HepG2 (cell line): ENCODE results near the gene DDX1. TPM values are rescaled to one million over a fixed set of nuclear protein-coding genes. Genes with fewer than 3 reads are reported as not detected.
A peak's percentile ranks its signal among the peaks of the same experiment; 100 is the strongest.

Experiments
- ATAC-seq: fragments of 200-7000 bp; cut with Tn5 transposase; 3 replicates; pipeline ENCODE4 v1.9.1; 2020; ENCODE audit warnings: mild to moderate bottlenecking, moderate library complexity
- BruUV-seq: library from RNA; stranded (reverse); fragments of 400-500 nt; replicated peaks from 2 replicates; lab custom pipeline; 2021; lab: Mats Ljungman, UMichigan
- CTCF ChIA-PET: fragments of 300-600 bp; formaldehyde crosslinking; extraction: SDS; loops from one replicate; lab custom pipeline; 2021; ENCODE audit warnings: low total read pairs, inconsistent platforms, low intra/inter-chr PET ratio; lab: Yijun Ruan, JAX
- POLR2A ChIA-PET: fragments of 350-600 bp; sonication (Branson Sonifier 250); formaldehyde crosslinking; loops from one replicate; lab custom pipeline; 2020; ENCODE audit warnings: antibody characterized with exemption, inconsistent platforms; lab: Yijun Ruan, JAX
- DNase-seq: peaks from one replicate; pipeline ENCODE4 v3.0.0-alpha.2; 2015; ENCODE audit warnings: low spot score
- FAIRE-seq: peaks from 3 replicates; lab custom pipeline; 2011; peaks lifted over from hg19 to GRCh38; lab: Jason Lieb, UNC
- H2AFZ ChIP-seq: one replicate; pipeline ENCODE4 v1.6.1; 2011; ENCODE audit warnings: low read length, inconsistent platforms
- H3K27ac ChIP-seq: fragments of 300-600 bp; 3 replicates; pipeline ENCODE4 v1.8.0; 2011; ENCODE audit warnings: mixed run types, mild to moderate bottlenecking, mixed read lengths, low read length, inconsistent platforms; ENCODE audit not compliant: insufficient read depth; ENCODE audit errors: extremely low read length
- H3K27me3 ChIP-seq, 2 experiments: fragments of 200-600 bp in 1 of 2; 2 replicates in 1 of 2; 3 replicates in 1 of 2; pipeline versions ENCODE4 v1.6.0 to v1.8.0; 2011; ENCODE audit warnings: low read length in 2 of 2, mild to moderate bottlenecking in 2 of 2, moderate library complexity in 2 of 2, inconsistent platforms in 1 of 2; ENCODE audit not compliant: insufficient read depth in 2 of 2, control insufficient read depth in 1 of 2
- H3K36me3 ChIP-seq, 2 experiments: fragments of 200-600 bp in 1 of 2; replicated peaks in 1 of 2; 2 replicates in 1 of 2; 3 replicates in 1 of 2; pipeline versions ENCODE4 v1.5.1 to v1.8.0; 2011; ENCODE audit warnings: low read length in 2 of 2, inconsistent platforms in 1 of 2; ENCODE audit not compliant: insufficient read depth in 2 of 2, control insufficient read depth in 1 of 2
- H3K4me1 ChIP-seq: 2 replicates; pipeline ENCODE4 v1.5.1; 2012; ENCODE audit warnings: low read length, inconsistent platforms; ENCODE audit not compliant: insufficient read depth
- H3K4me2 ChIP-seq: 2 replicates; pipeline ENCODE4 v1.6.0; 2011; ENCODE audit warnings: low read depth, low read length, inconsistent platforms
- H3K4me3 ChIP-seq, 3 experiments: fragments of 200-600 bp in 1 of 3; sonication (generic), shearing (Covaris generic) in 1 of 3; replicated peaks in 1 of 3; 2 replicates each; pipeline ENCODE4 v1.5.1; 2011 to 2016; ENCODE audit warnings: low read length in 3 of 3, inconsistent platforms in 2 of 3, low read depth in 2 of 3, mild to moderate bottlenecking in 2 of 3, control low read depth in 1 of 3, mixed read lengths in 1 of 3; ENCODE audit not compliant: insufficient read depth in 1 of 3
- H3K79me2 ChIP-seq: one replicate; pipeline ENCODE4 v1.6.1; 2011; ENCODE audit warnings: low read length, inconsistent platforms; ENCODE audit not compliant: insufficient read depth
- H3K9ac ChIP-seq: 2 replicates; pipeline ENCODE4 v1.6.0; 2011; ENCODE audit warnings: mild to moderate bottlenecking, low read depth, low read length, inconsistent platforms; ENCODE audit not compliant: insufficient read depth
- H3K9me3 ChIP-seq: 2 replicates; pipeline ENCODE4 v1.5.1; 2012; ENCODE audit warnings: mild to moderate bottlenecking, low read length
- H4K20me1 ChIP-seq: 2 replicates; pipeline ENCODE4 v1.6.0; 2011; ENCODE audit warnings: inconsistent platforms, mild to moderate bottlenecking, low read length, moderate library complexity; ENCODE audit not compliant: insufficient read depth
- BCL6 ChIP-seq: IDR thresholded peaks from 2 replicates; pipeline ENCODE4 v1.6.1; 2016; ENCODE audit warnings: missing genetic modification reagents, missing compliant biosample characterization
- RBFOX2 ChIP-seq: fragments of 200-400 bp; formaldehyde crosslinking; IDR thresholded peaks from 2 replicates; pipeline ENCODE4 v1.6.1; 2017; ENCODE audit warnings: low read depth, mild to moderate bottlenecking, low read length
- TBX3 ChIP-seq: fragments of 450-650 bp; IDR thresholded peaks from 2 replicates; pipeline ENCODE4 v1.6.1; 2017; ENCODE audit warnings: antibody characterized with exemption, mild to moderate bottlenecking, inconsistent platforms, borderline replicate concordance
- ZNF121 ChIP-seq: sonication (generic); formaldehyde crosslinking; IDR thresholded peaks from 2 replicates; pipeline ENCODE4 v1.5.0; 2020; ENCODE audit warnings: mild to moderate bottlenecking, missing genetic modification reagents
- WGBS: methylation state at CpG from one replicate; pipeline ENCODE4 v1.1.6; 2017; ENCODE audit warnings: low lambda C conversion rate; 5-methylcytosine and 5-hydroxymethylcytosine counted together
- in situ Hi-C: cut with HindIII; loops from 2 replicates; pipeline ENCODE4 v1.10.0; 2017; ENCODE audit warnings: low pct_unique_long_range_greater_than_20kb; ENCODE audit not compliant: extremely low pct_ligation_motif_present
- intact Hi-C: fragments of 100-400 bp; cut with micrococcal nuclease; formaldehyde crosslinking; loops from one replicate; pipeline ENCODE4 v1.10.0; 2022; ENCODE audit not compliant: unreplicated experiment
- polyA plus RNA-seq, 8 experiments: library from polyadenylated mRNA; depleted of rRNA in 3 of 8; stranded (reverse) in 7 of 8; unstranded in 1 of 8; fragments of >200 nt; fragmentation: Illumina TruSeq in 4 of 8; extraction: Trizol in 4 of 8; gene quantifications; 2 replicates each; pipeline versions ENCODE4 v1.2.1 to v1.2.3, GENCODE V29; 2011 to 2016; ENCODE audit warnings: low read depth in 4 of 8, missing spikeins in 1 of 8, mixed read lengths in 1 of 8; ENCODE audit not compliant: insufficient read depth in 1 of 8
- total RNA-seq, 5 experiments: library from RNA; depleted of rRNA; stranded (reverse); fragments of >200 nt; fragmentation: Illumina TruSeq; extraction: Trizol; gene quantifications; 2 replicates each; pipeline ENCODE4 v1.2.3, GENCODE V29; 2016; ENCODE audit warnings: low read depth in 1 of 5

DDX1 gene
- total and polyA plus RNA-seq, 2 of the 13 experiments (the other 11 are each of a cell fraction or from before 2014, with no cell fraction given), result 81.6 to 130 TPM

- no peak overlapping the region for H2AFZ ChIP-seq
- ATAC-seq, result no peak
- POLR2A ChIA-PET, result no interaction called here
- 98% methylated on average over 7 of the region's 7 CpGs for WGBS
- no peak overlapping the region for H3K9ac ChIP-seq
- no peak for DNase-seq
- TF ChIP-seq RBFOX2 (0 out of 2 replicates have a peak, but pooled peaks have one; percentile 11), TBX3 (no peak)
- FAIRE-seq, result no peak
- no peak overlapping the region for H3K4me3 ChIP-seq
- H3K4me1 ChIP-seq, result no peaks in the 10 kb centered on the region
- no peaks in the 10 kb centered on the region for H3K79me2 ChIP-seq
- peaks cover 33 to 73% of the 10 kb centered on the region in 2 experiments for H3K36me3 ChIP-seq
- H3K9me3 ChIP-seq, result no peaks in the 10 kb centered on the region
- H4K20me1 ChIP-seq, result no peaks in the 10 kb centered on the region
- no peak overlapping the region for H3K4me2 ChIP-seq
- BruUV-seq, result TSS peak; percentile 4
- no peaks in the 10 kb centered on the region for H3K27me3 ChIP-seq
- no peak overlapping the region for H3K27ac ChIP-seq
- CTCF ChIA-PET, result no interaction called here
- intact Hi-C loops, result no loop called here
- in situ Hi-C loops, result no loop called here
Measured at GRCh38 chr2:15607709-15608391, 16.2 kb downstream of the DDX1 start.

- no peak for FAIRE-seq
- Histone ChIP-seq H3K4me2 (no peak overlapping the region), H3K4me1 (no peaks in the 10 kb centered on the region), H3K4me3 (no peak overlapping the region), H4K20me1 (no peaks in the 10 kb centered on the region), H3K79me2 (no peaks in the 10 kb centered on the region), H3K9ac (no peak overlapping the region), H3K9me3 (no peaks in the 10 kb centered on the region), H3K36me3 (peaks cover 35 to 67% of the 10 kb centered on the region in 2 experiments), H3K27ac (no peak overlapping the region), H3K27me3 (no peaks in the 10 kb centered on the region), H2AFZ (no peak overlapping the region)
- no peak for DNase-seq
- ChIA-PET CTCF (no interaction called here), POLR2A (no interaction called here)
- no peak for ATAC-seq
- WGBS, result 96% methylated on average over 4 of the region's 4 CpGs
- no TSS peak for BruUV-seq
- peak; percentile 43; the same call in 1 of the 2 replicates for TF ChIP-seq ZNF121 (CRISPR knock-in tag)
- no peak for TF ChIP-seq BCL6 (CRISPR knock-in tag)
- in situ Hi-C loops, result no loop called here
- intact Hi-C loops, result no loop called here
Measured at GRCh38 chr2:15608392-15608761, 16.7 kb downstream of the DDX1 start.
